Body of pancreas (tissue), 4 donors: ENCODE measurements around the gene SORCS2. TPM values are rescaled to one million over a fixed set of nuclear protein-coding genes. Genes with fewer than 3 reads are reported as not detected.

Experiments used
- ATAC-seq: fragments of 150-250 bp; one replicate; pipeline ENCODE4 v1.9.1; 2016
- DNase-seq, 4 donors: peaks; one replicate each; pipeline ENCODE4 v3.0.0-alpha.2; 2019
- H3K27ac ChIP-seq, 4 donors: fragments of 200-600 bp; sonication (generic); 1 replicate in 3 of 4; 2 replicates in 1 of 4; pipeline versions ENCODE4 v1.5.1 to v1.6.1; 2016 to 2019; ENCODE audit warnings: mild to moderate bottlenecking in 1 of 4, mixed read lengths in 1 of 4, moderate library complexity in 1 of 4
- H3K27me3 ChIP-seq, 2 donors: fragments of 200-600 bp; sonication (generic); one replicate each; pipeline ENCODE4 v1.6.0; 2016; ENCODE audit warnings: mild to moderate bottlenecking in 1 of 2
- H3K36me3 ChIP-seq, 2 donors: fragments of 200-600 bp; sonication (generic); replicated peaks in 1 of 2; 2 replicates each; pipeline ENCODE4 v1.5.1; 2016; ENCODE audit warnings: low read depth in 2 of 2; ENCODE audit not compliant: insufficient read depth in 1 of 2
- H3K4me1 ChIP-seq: fragments of 200-600 bp; sonication (generic); one replicate; pipeline ENCODE4 v1.6.0; 2016
- H3K4me3 ChIP-seq, 2 donors: fragments of 200-600 bp; sonication (generic); 1 replicate in 1 of 2; 2 replicates in 1 of 2; pipeline ENCODE4 v1.5.1; 2016 to 2019
- H3K9me3 ChIP-seq, 3 donors: fragments of 200-600 bp; sonication (generic); 1 replicate in 2 of 3; 2 replicates in 1 of 3; pipeline ENCODE4 v1.5.1; 2016
- POLR2A ChIP-seq, 3 donors: fragments of 450-650 bp; IDR thresholded peaks; one replicate each; pipeline ENCODE4 v1.6.1; 2016; ENCODE audit warnings: antibody characterized with exemption in 3 of 3, mild to moderate bottlenecking in 2 of 3
- WGBS, 2 donors: methylation state at CpG; one replicate each; pipeline ENCODE4 v1.1.5; 2017; 5-methylcytosine and 5-hydroxymethylcytosine counted together
- intact Hi-C: fragments of 100-400 bp; cut with DNase I; formaldehyde crosslinking; loops from one replicate; pipeline ENCODE4 v1.15.1; 2023
- total RNA-seq, 2 donors: library from RNA; depleted of rRNA; stranded (reverse); fragments of >200 nt; gene quantifications; one replicate each; pipeline ENCODE4 v1.1.0, GENCODE V29; 2016
- TF ChIP-seq, protein P1 (sequence below), 7 experiments: fragments of 450-650 bp in 4 of 7; fragments of 200-600 bp in 3 of 7; sonication (generic) in 3 of 7; IDR thresholded peaks; one replicate each; pipeline ENCODE4 v1.5.1; 2016 to 2019; ENCODE audit warnings: antibody characterized with exemption in 7 of 7

Gene SORCS2
- total RNA-seq, 2 donors from 2014 or later = 0.26 to 0.33 TPM

DNA sequence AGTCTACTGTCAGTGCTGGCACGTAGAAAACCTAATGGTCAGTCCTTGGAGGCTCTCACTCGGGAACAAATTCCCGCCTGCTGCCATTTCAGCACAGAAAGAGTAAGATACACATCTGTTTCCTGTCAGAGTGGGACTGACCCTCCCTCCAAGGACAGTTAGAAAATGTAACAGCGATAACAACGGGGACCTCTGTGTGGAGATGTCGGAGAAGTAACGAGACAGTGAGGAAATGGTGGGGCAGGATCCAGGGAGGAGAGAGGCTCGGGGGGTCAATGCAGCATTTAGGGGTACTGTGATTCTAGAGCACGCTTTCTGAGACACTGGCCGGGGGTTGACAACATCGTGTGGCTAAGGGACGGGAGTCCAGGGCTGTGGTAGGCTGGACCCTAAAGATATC, 36.0 kb upstream of the SORCS2 start:
- WGBS, 2 donors = 53 to 63% methylated on average over 11 to 12 of the region's 12 CpGs
- intact Hi-C loops = no loop called here
- no peaks in the 10 kb centered on the region for H3K27me3 ChIP-seq
- no peaks in the 10 kb centered on the region for H3K9me3 ChIP-seq
- no peaks in the 10 kb centered on the region for H3K36me3 ChIP-seq
- ATAC-seq (no peak), DNase-seq (no peak)
- no peak for TF ChIP-seq POLR2A (IDR thresholded peaks at IDR 0.05)
- TF ChIP-seq, protein P1, sequence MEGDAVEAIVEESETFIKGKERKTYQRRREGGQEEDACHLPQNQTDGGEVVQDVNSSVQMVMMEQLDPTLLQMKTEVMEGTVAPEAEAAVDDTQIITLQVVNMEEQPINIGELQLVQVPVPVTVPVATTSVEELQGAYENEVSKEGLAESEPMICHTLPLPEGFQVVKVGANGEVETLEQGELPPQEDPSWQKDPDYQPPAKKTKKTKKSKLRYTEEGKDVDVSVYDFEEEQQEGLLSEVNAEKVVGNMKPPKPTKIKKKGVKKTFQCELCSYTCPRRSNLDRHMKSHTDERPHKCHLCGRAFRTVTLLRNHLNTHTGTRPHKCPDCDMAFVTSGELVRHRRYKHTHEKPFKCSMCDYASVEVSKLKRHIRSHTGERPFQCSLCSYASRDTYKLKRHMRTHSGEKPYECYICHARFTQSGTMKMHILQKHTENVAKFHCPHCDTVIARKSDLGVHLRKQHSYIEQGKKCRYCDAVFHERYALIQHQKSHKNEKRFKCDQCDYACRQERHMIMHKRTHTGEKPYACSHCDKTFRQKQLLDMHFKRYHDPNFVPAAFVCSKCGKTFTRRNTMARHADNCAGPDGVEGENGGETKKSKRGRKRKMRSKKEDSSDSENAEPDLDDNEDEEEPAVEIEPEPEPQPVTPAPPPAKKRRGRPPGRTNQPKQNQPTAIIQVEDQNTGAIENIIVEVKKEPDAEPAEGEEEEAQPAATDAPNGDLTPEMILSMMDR (IDR thresholded peaks at IDR 0.05) = no peak
- no peak overlapping the region for H3K27ac ChIP-seq
- H3K4me1 ChIP-seq = peaks cover 20% of the 10 kb centered on the region
- H3K4me3 ChIP-seq = no peak overlapping the region

- intact Hi-C loops = no loop called here
- ATAC-seq (no peak), DNase-seq (peak in 1 of 4 donors; percentile 31)
- no peak overlapping the region for H3K27ac ChIP-seq
- H3K4me1 ChIP-seq = peaks cover 26% of the 10 kb centered on the region
- H3K4me3 ChIP-seq = no peak overlapping the region
- H3K27me3 ChIP-seq = no peaks in the 10 kb centered on the region
- no peak for TF ChIP-seq POLR2A (IDR thresholded peaks at IDR 0.05)
- TF ChIP-seq, protein P1 (IDR thresholded peaks at IDR 0.05) = peak in 6 of 7 experiments; percentile 7 to 35 (median 24)
- no peaks in the 10 kb centered on the region for H3K9me3 ChIP-seq
- no peaks in the 10 kb centered on the region for H3K36me3 ChIP-seq
- WGBS, 2 donors = 70 to 83% methylated on average over 11 to 12 of the region's 12 CpGs
Observed at GRCh38 chr4:7156761-7157488, 35.4 kb upstream of the SORCS2 start.

GRCh38 chr4:7157666-7158065, 34.7 kb upstream of the SORCS2 start:
- no peaks in the 10 kb centered on the region for H3K9me3 ChIP-seq
- WGBS, 2 donors = 81 to 86% methylated on average over 8 of the region's 8 CpGs
- H3K4me3 ChIP-seq = no peak overlapping the region
- intact Hi-C loops = no loop called here
- ATAC-seq (no peak), DNase-seq (no peak)
- TF ChIP-seq, protein P1 (IDR thresholded peaks at IDR 0.05) = no peak
- TF ChIP-seq POLR2A (IDR thresholded peaks at IDR 0.05) = no peak
- H3K36me3 ChIP-seq = no peaks in the 10 kb centered on the region
- H3K27me3 ChIP-seq = no peaks in the 10 kb centered on the region
- peaks cover 34% of the 10 kb centered on the region for H3K4me1 ChIP-seq
- no peak overlapping the region for H3K27ac ChIP-seq

DNA sequence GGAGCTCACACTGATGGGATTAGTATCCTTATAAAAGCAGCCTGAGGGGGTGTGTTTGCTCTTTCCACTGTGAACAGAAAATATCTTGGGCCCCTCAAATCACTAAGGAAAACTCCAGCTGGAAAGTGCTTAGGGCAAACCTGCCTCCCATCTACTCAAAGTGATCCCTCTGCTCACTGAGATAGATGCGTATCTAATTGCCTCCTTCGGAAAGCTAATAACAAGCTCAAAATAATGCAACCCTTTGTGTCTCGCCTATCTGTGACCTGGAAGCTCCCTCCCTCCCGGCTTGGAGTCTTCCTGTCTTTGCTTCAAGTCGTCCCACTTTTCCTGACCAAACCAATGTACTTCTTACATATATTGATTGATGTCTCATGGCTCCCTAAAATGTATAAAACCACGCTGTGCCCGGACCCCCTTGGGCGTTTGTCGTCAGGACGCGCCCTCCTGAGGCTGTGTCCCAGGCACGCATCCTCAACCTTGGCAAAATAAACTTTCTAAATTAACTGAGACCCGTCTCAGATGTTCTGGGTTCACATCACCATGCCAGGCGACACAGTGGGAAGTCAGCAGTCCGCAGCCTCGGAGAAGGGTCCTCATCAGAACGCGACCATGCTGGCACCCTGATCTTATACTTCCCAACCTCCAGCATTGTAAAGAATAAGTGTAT, 34.1 kb upstream of the SORCS2 start:
- Histone ChIP-seq H3K36me3 (no peaks in the 10 kb centered on the region), H3K27me3 (no peaks in the 10 kb centered on the region), H3K4me1 (peaks cover 35% of the 10 kb centered on the region), H3K9me3 (no peaks in the 10 kb centered on the region), H3K4me3 (no peak overlapping the region), H3K27ac (no peak overlapping the region)
- ATAC-seq (no peak), DNase-seq (no peak)
- TF ChIP-seq, protein P1 (IDR thresholded peaks at IDR 0.05) = no peak
- TF ChIP-seq POLR2A (IDR thresholded peaks at IDR 0.05) = no peak
- WGBS, 2 donors = 89 to 92% methylated on average over 18 of the region's 18 CpGs
- intact Hi-C loops = no loop called here
